GM18508 (cell line): ENCODE measurements around the gene PAF1.
"Not testable (repeated sequence)": the region's sequence is repeated elsewhere in the genome, so short reads cannot be mapped to it uniquely, and the experiment has no call there.

ENCODE experiments used
- ATAC-seq: cut with Tn5 transposase; IDR thresholded peaks from one replicate; pipeline ENCODE4 v1.9.1; 2021; ENCODE audit warnings: moderate number of reproducible peaks; ENCODE audit not compliant: insufficient read depth, unreplicated experiment

PAF1 gene

DNA sequence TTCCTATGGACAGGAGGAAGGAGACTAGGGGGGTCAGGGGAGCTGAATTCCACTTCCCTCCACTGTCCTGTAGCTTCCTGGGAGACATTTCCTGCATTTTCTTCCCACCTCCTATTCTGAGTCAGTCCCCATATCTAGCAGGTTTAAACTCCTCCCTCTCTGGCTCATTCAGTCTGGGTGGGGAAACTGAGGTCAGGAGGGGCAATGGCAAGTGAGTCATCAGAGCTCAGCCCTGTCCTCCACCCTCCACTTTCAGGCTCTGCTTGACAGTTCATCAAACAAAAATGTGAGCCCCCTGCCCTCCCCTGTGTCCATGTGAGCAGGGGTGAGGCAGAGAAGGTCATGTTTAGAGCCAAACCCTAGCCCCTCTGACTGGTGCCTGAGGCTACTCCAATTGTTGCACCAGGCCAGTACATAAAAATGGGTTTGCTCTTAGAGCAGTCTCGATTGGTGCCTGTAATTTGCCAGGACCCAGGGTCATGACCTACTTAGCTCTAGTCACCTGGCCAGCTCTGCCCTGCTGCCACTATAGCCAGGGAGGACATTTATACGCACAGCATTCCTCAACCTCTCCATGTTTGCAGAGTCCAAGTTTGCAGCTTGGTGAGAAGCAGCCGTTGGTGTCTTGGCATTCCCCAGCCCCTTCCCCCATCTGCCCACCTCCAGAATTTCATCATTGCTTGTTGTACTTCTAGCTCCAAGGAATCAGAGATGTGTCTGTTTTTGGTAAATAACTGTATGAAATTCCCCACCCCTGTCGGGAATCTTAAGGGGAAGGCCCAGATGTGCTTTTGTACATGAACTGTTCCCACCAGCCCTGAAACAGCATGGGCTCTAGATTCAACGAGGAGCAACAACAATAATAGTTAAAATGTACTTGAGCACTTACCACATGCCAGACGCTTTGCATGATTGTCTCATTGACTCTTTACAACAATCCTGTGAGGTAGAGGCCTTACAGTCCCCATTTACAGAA, 27.9 kb downstream of the PAF1 start:
- no peak for ATAC-seq

DNA sequence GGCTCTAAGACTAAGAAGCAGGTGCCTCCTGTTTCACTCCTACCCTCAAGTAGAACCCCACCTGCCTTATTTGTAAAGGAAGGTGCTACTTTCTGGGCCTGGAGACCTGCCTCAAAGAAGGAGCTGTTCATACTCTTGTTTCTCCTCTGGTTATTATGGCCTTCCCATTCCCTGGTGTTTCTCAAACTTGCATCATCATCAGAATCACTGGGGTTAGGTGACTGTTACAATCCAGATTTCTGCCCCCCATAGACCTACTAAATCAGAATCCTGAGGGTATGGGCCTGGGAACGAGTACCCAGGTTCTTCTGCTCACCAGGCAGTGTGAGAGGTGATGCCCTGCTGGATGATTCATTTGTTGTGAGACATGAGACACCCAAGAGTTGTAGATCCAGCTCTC, 30.3 kb downstream of the PAF1 start:
- no peak for ATAC-seq

DNA sequence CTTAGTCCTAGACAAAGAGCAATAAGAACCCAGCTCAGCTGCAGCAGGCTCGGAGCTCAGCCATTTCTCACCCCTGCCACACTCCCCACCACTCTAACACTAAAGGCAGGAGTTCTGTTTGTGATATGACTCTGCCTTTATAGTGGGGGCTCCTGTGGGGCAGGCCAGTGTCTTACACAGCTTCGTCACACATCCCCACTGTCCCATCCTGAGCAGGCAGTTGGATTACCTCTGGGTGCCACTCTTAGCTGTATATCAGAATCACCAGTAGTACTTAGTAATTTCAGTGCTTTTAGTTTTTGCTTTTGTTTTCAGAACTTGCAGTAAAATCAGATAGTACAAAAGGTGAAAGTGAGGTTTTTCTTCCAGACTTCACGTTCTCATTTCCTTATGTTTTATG, 31.9 kb downstream of the PAF1 start:
- ATAC-seq = no peak

DNA sequence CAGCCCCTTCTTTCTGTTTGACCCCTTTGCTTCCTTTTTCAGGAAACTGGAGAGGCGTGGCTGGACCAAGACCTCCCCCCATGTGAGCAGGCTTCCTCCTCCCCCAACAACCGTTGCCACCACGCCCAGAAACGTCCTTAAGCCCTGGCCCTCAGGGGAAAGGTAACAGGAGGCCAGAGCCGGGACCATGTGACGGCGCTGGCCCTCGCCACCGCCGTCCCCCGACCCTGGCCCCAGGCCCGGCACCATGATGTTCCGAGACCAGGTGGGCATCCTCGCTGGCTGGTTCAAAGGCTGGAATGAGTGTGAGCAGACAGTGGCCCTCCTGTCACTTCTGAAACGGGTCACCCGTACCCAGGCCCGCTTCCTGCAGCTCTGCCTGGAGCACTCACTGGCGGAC, 34.3 kb downstream of the PAF1 start:
- ATAC-seq = no peak

DNA sequence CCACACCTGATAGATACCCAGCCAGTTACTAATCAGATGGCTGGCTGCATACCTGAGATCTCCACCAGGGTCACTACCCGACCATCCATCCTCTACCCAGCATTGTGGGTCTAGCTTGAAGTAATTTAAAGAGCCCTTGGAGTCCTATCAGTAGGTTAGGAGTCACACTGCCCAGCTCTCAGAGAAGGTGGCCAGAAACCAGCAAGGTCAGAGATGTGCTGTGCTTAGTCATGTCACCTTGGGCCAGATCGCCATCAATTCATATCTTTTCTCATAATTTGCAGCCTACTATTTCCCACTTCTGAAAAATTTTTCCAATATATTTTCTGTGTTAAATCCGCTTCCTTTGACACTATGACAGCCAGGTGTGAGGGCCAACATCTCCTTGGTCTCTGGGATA, 34.8 kb downstream of the PAF1 start:
- no peak for ATAC-seq

DNA sequence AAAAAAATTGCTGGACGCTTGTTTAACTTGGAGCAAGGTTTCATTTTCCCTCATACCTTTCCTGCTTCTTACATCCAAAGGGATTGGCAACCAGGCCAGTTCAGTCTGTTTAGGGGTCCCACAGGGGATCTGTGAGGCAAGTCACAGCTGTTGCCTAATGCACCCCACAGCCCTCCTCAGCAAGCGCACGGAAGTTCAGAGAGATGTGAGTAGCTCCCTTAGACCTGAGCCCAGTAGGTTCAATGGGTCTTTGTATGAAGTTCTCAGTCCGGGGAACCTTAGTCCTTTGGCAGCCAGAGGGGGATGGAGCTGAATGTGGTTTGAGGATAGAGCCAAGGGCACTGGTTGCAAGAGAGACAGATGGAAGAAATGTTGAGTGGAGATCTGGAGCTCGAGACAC, 35.7 kb downstream of the PAF1 start:
- no peak for ATAC-seq

DNA sequence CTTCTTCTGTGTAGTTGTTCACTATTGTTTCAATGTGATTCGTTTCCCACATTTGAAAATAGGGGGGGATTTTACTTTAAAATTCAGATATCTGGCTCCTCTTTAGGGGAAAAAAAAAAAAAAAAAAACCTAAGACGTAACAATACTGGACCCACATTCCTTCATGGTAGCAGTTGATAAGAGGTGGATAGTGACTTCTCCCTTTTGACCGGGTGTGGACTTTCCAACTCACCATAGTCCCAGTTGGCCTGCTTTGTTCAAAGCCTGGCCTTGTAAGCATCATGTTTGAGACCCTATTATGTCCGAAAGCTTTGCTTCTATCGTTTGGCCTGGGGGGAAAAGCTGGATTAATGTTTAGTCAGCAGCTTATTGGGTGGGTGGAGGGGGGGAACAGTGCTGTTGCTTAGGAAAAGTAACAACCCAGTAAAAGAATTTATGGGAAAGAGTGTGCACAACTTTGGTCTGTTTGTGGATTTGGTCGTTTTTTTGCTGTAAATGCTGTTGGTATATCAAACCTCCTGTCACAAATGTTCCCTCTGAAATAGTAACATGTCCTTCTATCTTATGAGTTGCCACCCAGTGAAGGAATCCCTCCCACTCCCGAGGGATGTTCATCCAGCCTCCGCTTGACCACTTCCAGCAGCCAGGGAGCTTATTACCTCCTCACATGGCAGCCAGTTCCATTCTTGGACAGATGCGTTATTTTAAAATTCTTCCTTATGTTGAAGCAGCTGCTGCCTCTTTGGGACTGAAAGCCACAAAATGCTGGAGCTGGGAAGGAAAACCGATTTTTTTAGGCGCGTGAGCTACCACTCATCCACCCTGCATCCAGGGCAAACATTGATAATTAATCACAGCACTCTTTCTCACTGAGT, 38.3 kb downstream of the PAF1 start:
- ATAC-seq = no peak

DNA sequence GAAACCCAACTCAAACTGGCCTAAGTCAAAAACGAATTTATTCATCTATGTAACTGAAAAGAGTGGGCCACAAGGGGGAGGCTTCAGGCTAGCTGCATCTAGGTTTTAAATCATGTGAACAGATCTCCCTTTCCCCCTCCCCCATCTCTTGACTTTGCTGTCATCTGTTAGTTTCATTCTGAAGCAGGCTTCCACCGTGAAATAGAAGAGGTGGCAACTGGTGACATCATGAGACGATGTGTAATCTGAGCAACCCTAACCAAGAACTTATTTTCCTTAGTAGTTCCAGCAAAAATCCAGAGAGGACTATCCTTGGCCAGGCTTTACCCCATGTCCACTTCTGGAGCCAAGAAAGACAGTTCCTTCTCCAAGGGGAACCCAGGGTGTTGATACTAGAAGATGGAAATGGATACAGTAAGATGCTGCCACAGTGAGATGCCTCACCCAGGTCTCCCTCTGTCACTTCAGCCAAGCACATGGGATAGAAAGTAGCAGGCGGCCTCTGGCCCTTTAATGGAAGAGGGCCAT, 39.3 kb downstream of the PAF1 start:
- ATAC-seq = no peak

DNA sequence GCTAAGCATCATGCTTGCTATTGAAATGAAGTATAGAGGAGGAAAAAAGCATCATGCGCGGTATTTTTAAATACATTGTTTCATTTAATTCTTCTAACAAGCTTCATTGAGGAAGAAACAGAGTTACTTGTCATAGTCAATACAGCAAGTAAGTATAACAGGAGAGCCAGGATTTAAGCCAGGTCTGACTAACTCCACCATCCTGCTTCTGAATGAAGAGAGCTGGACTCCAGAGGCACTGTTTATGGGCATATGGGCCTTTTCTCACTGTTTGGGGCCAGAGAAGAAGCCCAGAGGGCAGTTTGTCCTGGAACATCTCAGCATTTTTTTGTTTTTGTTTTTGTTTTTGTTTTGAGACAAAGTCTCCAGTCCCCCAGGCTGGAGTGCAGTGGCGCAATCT, 40.8 kb downstream of the PAF1 start:
- ATAC-seq = no peak

DNA sequence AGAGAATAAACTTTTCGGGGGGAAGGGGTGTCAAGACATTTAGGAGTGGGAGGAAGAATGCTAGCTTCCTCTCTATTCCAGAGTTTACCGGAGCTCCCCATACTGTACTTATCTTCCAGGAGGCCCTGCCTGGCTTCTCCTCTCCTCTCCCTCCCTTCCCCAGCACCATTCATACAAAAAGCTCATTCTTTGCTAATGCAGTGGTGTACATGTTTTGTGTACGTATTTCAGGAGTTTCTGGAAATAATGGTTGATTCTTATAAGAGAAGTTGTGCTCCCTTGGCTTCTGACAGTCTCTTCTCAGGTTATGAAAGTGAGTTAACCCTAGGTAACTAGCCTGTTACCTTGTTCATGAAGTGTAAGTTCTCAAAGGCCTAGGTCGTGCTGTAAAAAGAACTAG, 41.6 kb downstream of the PAF1 start:
- ATAC-seq = no peak

DNA sequence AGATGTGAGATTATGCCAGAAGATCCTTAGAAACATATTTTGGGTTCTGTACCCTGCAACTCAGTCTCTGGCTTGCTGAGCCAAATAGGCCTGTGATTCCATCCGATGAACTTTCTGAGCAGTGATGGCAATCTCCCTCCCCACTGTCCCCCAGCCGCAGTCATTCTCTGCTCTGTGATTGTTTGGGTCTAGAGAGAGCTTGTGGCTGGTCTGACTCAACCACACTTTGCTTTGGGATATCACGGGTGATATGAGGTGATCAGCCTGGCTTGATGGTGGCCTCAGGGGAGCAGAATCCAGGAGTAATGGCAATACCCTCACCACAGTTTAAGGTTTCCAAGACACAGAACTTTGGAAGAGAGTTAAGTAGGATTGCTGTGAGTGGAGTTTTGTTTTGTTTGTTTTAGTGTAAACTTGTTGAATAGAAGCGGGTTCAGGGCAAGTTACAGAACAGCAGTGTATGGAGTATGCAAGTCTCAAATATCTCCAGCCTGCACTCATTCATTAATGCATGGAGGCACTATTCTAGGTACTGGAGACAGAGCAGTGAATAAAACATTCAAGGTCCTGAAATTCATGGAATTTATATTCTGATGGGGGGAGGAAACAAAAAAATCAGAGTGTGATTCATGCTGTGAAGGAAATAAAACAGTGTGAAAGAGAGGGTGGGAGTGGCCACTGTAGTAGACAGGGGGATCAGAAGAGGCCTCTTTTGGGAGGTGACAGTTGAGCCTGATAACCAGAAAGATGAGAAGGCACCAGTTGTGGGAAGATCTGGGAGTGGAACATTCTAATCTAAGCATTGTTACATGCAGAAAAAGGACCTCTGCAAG, 43.4 kb downstream of the PAF1 start:
- no peak for ATAC-seq

DNA sequence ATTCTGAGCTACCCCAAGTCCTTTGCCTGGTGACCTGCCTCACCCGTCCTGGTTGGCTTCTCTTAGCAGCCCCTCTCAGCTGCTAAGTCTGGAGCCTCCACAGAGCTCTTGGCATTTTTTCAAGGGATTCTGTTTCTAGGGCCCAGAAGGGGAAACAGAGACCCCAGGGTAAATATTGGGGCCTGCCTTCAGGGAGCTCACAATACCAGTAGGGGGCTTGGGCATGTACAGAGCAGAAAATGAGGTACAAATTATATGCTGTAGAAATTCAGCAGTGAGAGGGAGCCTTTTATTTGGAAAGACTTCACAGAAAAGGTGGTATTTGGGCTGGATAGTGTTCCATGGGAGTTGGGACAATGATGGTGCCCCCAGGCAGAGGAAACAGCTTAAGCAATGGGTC, 45.0 kb downstream of the PAF1 start:
- no peak for ATAC-seq

DNA sequence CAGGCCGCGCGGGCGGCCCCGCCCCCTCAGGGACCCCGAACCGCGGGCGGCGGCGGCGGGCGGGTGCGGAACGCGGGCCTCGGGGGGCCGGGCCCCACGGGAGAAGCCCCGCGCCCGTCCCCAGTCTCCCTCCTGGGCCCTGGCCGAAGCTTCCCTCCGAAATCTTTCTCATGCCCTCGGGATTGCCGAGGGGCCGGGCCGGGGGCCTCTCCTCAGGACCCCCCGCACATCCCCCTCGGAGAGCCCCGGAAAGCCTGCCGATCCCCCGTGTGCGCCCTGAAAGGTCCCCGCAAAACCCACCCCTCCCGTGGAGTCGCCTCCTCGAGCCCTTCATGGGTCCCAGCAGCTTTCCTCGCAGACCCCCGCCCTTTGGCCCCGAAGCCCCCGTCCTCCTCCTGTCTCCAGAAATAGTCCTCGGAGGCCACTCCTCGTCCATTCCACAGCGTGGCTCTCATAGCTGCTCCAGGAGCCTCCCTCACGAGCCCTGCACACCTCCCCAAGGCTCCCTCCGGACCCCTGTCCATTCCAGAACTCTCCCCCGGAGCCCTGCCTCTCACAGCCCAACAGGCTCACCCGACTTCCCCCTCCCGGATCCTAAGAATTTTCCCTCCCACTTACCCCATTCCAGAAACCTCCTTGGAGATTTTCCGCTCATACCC, 48.1 kb downstream of the PAF1 start:
- no peak for ATAC-seq

DNA sequence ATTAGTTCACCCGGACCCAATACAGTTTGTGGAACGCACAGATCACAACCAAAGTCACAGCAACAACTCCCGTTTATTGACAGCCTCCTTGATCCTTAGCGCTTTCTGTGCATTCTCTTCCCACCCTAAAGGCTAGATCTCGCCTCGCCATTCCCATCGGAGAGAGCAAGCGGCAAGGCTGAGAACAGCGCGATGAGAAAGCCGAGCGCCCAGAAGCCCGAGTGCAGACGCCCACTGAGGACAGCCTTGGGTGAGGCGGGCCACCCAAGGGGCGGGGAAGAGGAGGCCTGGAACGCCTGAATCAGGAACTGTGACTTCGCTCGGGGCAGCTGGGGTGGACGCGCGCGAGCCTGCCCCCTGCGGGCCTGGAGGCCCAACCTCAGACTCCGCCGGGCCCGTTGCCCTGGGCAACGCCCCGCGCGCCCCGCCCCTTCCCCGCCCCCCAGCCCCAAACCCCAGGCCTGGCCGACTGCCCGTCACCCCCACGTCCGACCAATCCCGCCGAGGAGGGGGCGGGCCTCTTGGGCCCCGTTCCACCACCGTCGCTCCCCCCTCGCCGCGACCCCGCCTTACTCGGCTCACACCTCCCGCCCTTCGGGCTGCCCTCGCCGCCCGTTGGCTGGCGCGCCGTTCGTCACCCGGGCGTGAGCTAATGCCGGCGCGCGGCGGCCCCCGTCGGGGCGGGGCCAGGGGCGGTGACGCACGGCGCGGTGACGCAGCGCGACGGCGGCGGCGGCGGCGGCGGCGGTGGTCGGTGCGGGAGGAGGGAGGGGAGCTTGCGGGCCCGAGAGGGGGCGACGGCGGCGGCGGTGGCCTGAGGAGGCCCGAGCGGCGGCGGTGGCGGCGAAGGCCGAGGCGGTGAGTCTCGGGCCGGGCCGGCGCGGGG, 48.9 kb downstream of the PAF1 start, which contains the start of gene SAMD4B:
Gene SAMD4B (plus strand): TSS at position 703 of the 886 bp plus-strand sequence. CDS start 14,473 bp downstream, outside the sequence.
- ATAC-seq = peak; percentile 76

DNA sequence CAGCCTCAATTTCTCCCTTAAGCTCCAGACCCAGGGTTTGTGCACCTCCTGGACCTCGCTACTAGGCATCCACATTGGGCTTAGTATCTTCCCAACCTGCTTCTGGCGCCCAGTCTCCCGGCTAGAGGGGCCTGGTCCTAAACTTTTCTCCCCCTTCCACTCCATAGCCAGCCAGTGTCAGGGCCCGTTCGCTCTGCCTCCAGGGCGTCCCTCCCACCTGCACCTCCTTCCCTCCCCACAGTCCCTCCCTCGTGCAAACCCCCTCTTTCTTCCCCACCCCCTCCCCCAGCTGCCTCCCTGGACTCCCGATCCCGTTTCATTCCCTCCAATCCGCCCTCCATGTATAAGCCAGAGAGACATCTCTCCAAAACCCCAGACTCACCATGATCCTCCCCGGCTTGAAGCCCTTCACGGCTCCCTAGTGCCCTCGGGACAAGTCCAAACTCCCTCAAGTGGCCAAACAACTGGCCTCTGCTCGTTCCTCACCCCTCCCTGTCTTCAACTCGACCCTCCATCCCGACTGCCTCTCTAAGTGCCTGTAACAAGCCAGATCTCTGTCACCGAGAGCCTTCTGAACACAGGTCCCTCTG, 49.7 kb downstream of the PAF1 start:
- no peak for ATAC-seq

DNA sequence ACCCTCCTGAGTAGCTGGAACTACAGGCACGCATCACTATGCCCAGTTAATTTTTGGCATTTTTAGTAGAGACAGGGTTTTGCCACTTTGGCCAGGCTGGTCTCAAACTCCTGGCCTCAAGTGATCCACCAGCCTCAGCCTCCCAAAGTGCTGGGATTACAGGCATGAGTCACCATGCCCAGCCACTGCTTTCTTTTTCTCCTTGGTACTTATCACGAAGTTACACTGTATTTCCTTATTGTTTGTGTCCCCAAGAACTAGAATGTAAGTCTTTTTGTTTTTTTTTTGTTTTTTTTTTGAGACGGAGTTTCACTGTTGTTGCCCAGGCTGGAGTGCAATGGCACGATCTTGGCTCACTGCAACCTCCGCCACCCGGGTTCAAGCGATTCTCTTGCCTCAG, 50.8 kb downstream of the PAF1 start:
- ATAC-seq = not testable (repeated sequence)

DNA sequence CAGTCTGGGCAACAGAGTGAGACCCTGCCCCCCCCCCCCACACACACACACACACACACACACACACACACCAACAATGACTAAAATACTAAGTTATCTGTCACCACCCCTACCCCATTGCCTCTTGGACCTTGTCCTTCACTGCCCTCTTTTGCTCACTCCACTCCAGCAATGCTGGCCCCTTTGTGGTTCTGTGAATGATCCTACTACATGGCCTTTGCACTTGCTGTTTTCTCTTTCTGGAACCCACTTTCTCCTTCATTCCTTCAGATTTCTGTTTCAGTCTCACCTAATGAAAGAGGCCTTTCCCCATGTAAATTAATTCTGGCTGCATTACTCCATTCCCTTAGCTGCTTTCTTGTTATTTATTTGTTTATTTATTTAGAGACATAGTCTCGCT, 51.2 kb downstream of the PAF1 start:
- ATAC-seq = no peak

DNA sequence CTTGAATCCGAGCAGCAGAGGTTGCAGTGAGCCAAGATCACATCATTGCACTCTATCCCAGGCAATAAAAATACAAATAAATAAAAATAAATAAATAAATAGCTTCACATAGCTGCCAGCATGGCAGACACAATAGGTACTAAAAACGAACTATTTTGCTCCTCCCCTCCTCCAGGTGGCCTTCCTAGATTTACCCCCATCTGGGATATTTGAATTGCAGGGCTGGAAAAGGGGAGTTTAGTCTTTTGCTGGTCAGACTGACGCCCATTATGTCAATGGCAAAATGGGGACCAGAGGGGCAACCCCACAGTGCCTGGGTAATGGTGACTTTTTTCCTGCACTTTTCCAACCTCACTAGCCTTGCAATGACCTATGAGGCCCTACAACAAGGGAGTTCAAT, 54.4 kb downstream of the PAF1 start:
- ATAC-seq = no peak
